Stimulated activated CD4-positive, alpha-beta T cell treated with anti-CD3 and anti-CD28 coated beads, TNF-alpha, amount 100 ng/mL, for 4 hours (primary cell): ENCODE measurements around the gene STPG3.

ENCODE experiments used
- DNase-seq, 3 experiments: peaks; one replicate each; pipeline ENCODE4 v3.0.0-alpha.2; 2020; ENCODE audit warnings: low read depth in 3 of 3

The STPG3 gene

DNA sequence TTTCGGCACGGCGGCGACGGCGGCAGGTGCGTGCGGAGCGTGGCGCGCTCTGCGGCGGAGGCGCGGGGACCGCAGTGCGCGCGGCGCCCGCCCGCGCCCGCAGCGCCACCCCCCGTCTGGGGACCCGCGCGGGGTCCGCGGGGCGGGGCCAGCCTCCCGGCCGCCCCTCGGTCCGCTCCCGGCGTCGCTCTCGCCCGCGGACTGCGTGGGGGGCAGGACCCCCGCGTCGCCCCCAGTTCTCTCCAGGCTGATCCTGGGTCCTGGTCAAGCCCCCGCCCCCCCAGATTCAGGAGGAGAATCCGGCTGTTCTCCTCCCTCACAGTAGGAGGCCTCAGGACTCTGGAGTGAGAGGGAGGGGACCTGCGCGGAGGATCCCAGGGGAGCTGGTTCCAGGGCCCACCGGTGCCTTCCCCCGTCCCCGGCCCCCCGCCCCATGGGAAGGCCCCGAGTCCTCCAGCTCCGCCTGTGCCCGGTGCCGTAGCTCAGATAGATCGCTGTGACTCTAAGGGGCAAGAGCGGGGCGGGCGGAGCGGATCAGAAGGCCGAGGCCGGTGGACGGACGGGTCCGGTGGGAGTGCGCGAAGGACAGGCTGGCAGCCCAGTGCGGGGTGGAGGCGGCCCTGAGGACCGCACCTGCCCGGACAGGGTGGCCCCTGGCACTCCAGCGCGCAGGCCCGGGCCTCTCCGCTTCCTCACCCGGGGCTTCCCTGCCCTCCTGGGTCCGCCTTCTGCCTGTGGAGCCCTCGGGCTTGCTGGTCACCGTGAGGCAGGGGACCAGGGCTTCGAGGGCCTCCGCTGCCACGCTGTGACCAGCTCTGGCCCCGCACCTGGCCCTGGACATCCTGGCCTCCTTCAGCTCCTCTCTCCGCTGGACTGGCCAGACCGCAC lies 28.7 kb upstream of the STPG3 start, which contains the start of gene RNF208:
TSS of gene RNF208 (minus strand) at position 51 of the 888 bp plus-strand sequence. CDS start 1,028 bp downstream, outside the sequence.
- DNase-seq = no peak

DNA sequence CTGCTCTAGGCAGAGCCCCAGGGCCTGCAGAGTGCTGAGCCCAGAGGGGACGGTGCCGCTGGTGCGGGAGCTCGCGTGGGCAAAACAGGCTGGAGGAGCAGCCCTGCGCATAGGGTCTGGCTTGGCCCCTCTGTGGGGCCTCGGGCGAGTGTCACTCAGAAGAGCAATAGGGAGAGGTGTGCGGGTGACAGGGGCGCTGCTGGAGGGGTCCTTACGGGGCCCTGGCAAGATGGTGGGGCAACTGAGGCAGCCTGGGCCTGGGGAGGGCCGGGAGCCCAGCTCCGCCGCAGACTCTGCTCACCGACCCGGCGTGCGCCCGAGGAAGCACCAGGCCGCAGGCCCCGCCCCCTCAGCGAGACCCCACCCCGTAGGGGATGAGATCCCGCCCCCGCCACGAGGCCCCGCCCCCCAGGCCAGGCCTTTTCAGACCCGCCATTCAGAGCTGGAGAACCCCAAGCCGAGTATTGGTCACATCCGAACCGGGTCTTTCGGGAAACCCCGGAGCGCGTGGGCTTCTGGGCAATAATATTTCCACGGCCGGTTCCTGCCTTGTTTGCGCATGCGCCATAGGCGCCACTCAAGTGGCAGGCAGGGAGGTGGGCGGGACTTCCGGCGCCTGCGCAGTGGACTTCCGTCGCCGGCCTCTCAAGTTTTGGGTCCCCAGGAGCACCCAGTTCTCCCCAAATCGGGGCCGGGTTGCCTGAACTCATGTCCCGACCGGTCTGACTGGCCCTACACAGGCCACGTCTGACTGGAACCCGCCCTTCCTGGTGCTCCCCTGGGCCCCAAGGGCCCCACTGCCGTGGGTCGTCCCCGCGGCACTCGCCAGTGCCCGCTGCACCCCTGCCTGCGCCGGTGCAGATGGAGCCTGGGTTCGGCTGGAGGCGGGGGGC lies 27.8 kb upstream of the STPG3 start:
- peak; percentile 98 to 99 (median 98) for DNase-seq

DNA sequence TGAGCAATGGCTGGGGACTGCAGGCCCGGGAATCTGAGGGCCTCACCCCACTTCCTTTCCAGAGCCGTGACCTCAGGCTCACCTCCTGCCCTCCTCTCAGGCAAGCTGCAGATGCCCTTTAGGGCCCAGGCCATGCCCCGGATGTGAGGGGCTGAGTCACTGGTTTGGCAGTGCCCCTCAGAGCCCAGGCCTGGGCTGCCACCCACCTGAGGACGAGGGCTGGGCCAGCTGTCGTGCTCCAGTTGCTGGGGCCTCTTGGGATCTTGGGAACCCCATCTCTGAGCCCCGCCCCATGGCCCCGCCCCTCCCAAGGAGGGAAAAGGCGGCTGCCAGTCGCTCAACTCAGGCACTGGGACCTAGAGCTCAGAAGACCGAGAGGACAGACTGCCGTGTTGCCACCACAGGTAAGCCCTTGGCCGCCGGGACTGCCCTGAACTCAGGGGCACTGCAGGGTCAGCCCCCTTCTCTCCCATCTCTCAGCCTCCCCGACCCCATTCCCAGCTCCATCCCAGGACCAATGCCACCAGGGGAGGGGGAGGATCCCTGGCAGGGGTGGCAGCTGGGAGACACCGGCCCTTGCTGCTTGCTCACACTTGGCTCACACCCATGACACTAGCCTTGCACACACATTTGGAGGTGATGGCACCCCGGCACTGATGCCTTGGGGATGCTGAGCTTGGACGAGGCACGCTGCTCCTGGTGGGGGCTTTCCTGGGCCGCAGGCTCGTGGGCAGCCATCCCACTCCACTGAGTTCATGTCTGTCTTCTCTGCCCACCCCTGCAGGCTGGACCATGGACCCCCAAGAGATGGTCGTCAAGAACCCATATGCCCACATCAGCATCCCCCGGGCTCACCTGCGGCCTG lies 26.0 kb upstream of the STPG3 start, which contains the start of gene CYSRT1:
TSS of gene CYSRT1 (plus strand) at position 345 of the 865 bp plus-strand sequence. CDS start at position 793, 448 bp downstream.
- DNase-seq = no peak

DNA sequence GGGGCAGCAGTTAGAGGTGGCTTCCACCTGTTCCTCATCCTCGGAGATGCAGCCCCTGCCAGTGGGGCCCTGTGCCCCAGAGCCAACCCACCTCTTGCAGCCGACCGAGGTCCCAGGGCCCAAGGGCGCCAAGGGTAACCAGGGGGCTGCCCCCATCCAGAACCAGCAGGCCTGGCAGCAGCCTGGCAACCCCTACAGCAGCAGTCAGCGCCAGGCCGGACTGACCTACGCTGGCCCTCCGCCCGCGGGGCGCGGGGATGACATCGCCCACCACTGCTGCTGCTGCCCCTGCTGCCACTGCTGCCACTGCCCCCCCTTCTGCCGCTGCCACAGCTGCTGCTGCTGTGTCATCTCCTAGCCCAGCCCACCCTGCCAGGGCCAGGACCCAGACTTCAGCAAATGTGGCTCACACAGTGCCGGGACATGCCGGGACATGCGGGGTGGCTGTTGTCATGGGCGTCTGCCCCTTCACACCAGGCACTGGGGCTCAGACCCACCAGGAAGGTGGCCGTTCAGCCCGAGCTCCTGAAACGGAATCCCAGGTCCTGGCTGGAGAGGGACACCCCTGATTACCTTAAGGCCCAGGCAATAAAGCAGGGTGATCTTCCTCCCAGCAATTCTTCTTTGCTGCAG lies 25.3 kb upstream of the STPG3 start:
- DNase-seq = no peak

DNA sequence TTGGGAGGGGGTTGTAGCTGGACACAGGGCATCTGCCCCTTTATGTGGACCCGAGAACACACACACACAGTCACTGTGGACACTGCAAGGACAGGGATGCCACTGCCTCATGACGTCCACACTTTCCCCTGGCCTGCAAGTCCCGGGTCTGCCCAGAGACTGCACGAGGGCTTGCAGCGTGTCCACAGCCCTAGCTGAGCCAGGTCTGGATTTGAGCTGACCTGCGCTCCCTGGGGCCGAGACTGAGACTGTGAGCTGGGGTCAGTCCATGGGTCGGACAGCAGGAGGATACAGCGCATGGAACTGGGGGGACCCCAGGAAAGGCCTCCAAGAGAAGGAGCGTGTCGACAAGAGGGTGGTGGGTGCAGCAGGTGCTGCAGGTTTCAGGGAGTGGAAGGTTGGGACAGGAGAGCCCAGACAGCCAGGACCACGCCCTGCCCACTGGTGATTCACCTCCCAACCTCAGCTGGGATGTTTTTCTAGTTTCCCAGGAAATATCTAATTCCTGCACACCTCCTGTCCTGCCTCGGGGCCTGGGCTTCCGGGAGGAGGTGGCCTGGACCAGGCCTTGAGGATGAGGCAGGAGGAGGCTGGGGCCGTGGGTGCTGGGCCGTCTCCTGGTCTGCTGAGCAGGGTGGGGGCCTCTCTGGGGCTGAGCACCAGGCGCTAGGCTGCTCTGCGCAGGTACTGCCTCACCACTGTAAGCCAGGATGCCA lies 24.6 kb upstream of the STPG3 start:
- no peak for DNase-seq

DNA sequence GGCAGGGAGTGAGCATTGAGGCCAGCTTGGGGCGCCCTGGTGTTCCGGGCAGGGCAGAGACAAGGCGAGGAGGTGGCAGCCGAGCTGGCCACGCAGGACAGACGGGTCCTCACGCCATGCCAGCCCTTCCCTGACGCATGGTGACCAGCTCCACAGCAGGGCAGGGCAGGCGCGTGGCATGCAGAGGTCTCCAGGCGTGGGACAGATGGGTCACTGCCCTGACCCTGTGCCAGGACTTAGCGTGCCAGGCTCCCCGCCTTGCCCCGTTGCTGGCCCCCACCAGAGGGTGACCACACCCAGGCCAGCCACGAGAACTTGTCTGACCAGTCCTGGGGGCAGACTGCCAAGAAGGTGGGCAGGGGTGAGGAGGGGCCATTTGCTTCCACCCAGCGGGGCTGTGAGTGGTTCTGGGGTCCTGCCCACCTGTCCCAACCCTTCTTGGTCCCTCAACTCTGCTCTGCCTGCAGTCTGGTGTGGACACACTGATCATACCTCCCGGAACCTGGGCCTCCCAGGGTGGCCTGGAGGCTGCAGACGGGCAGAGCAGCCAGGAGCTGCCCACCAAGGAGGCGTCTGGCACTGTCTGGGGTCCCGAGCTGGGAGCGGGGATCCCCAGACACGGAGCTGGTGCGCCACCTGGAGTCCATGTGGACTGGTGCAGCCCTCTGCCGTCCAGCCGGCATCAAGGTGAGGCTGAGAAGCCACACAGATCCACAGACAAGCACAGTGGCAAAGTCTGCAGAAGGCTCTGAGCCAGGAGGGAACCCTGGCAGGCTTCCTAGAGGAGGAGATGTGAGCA lies 23.8 kb upstream of the STPG3 start, which contains the start of gene RNF224:
TSS of gene RNF224 (plus strand) at position 449 of the 799 bp plus-strand sequence. CDS start 834 bp downstream, outside the sequence.
- DNase-seq = peak; percentile 65 to 71 (median 67)

DNA sequence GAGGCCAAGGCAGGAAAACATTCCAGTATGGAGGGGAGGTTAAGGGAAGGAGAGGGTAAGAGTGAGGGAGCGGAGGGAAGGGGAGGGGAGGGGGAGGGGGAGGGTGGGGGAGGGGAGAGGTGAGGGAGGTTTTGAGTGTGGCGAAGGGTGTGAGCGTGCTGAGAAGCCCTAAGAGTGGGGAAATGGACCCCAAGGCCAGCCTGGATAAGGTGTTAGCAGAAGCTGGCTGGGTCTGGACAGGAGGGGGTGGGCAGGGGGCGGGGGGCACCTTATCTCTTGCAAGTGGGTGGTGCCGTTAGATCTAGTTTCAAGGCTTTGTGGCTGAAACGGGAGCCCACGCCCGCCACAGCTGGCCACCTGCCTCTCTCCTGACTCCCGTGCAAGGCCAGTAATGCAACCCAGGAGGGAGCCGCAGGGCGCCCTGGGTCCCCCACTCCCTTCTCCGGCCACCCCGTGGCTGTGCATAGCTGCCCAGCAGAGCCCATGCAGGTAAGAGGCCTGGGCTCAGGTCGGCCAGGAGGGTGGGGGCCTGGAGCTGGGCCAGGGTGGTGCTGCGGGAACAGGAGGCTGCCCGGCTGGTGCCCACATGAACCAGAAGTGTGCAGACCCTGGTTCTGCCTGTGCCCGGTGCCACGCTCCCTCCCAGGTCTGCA lies 23.1 kb upstream of the STPG3 start:
- DNase-seq = no peak

DNA sequence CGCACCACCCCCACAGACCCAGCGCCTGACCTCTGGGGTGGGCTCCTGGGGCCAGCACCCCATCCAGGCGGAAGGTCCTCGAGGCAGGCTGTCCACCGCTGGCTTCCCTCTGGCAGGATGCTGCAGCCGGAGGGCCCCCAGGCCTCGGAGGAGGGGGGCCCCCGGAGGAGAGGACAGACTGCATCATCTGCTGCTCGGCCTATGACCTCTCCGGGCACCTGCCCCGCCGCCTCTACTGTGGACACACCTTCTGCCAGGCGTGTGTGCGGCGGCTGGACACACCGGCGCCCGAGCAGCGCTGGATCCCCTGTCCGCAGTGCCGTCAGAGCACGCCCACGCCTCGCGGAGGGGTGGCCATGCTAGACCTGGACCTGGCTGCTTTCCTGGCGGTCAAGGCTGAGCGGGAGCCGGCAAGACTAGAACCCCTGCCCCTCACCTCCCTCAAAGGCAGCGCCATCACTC lies 22.5 kb upstream of the STPG3 start:
- DNase-seq = no peak

DNA sequence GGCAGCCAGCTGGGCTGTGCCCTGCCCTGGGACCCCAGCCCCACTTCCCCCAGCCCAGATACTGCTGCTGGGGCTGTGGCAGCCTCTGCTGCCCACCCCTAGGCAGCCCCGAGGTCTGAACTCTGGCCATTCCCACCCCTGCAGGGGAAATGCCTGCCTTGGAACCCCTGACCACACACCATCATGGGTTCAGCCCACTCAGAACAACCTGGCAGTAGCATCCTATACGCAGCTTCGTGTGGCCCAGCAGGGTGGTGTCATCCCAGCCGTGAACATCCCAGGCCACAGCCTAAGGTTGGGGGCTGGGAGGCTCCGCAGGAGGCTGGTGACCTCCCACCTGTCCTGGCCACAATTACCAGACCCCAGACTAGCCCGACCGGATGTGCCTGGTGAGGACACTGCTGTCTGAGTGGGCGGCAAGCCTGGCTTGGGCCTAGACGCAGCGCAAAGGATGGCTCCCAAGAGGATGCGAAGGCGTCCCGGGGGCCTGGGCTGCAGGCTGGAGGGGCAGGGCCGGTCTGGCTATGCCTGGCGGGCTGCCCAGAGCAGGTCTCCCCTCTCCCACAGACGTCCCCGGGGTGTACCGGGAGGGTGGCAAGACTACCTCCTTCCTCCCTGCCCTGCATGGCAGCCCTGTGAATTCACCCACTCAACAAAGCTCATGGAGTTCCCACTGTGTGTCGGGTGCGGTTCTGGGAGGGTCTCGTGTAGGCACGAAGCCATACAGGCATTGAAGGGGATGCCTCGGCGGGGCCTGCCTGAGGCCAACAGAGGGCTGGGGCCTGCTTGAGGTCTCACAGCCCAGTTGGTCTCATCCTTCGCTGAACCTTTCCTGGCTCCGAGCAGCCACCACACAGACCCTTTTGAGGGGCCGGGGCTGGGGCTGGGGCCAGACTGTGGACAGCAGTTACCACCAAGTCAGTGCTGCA lies 21.9 kb upstream of the STPG3 start:
- DNase-seq = no peak

DNA sequence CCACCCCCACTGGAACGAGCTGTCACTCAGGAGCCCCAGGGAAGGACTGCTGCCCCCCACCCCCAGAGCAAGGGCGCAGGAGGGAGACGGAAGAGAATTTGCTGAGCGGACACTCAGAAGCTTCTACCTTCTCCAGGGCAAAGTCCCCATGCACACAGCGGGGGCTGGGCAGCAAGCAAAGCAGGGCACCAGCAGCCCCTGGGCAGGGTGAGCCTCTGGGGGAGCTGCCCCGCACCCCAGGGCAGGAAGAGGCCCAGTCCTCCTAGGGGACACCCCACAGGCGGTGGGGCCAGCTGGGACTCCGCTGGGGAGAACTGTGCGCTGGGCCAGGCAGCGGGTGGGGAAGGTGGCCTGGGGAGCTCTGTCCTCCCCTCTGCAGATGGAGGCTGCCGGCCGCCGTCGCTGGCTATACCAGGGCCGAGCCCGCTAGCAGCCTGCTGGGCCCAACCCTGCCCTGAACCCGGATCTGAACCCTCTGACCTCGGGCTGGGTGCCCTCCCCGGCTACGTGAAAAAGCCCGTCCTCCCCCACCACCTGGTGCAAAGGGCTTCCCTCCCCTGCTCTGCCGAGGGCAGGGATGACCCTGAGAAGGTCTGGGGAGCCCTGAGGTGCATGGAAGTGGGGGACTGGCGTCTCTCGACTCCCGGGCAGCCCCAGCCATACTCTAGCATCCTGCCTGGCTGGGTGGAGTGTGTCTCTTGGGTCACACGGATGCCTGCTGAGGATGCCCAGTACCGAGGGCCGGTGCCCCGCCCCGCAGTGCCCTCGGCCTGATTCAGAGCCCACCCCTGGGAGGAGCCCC lies 21.0 kb upstream of the STPG3 start:
- no peak for DNase-seq

DNA sequence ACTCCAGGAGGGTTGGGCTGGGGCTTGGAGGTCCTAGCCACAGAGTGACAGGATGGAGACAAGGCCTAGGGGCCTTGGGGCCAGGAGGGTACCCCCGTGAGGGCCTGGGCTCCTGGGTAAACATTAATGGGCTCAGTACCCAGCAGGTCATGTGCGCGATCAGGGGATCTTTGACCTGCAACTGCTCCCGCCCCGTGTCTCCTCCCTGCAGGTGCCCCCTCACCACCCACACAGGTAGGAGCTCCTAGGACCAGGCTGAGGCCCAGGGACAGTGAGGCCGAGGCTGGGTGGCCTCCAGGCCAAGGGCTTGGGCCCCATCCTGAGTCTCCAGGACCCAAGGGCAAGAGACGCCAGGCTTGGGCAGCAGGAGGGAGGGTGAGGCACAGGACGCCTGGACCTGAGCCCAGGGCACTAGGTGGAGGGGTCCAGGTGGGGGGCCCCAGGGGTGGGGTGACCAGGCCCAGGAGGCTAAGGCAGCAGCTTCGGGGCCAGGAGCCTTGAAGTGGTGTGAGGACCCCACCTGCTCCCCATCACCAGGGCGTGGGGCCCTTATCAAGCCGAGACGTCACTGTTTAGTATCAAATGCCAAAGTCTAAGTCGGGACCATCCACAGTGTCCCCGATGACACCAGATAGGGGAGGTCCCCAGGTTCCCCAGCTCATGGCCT lies 20.2 kb upstream of the STPG3 start, which contains the start of gene SLC34A3:
TSS of gene SLC34A3 (plus strand) at position 197 of the 667 bp plus-strand sequence. CDS start 802 bp downstream, outside the sequence.
- DNase-seq = no peak

DNA sequence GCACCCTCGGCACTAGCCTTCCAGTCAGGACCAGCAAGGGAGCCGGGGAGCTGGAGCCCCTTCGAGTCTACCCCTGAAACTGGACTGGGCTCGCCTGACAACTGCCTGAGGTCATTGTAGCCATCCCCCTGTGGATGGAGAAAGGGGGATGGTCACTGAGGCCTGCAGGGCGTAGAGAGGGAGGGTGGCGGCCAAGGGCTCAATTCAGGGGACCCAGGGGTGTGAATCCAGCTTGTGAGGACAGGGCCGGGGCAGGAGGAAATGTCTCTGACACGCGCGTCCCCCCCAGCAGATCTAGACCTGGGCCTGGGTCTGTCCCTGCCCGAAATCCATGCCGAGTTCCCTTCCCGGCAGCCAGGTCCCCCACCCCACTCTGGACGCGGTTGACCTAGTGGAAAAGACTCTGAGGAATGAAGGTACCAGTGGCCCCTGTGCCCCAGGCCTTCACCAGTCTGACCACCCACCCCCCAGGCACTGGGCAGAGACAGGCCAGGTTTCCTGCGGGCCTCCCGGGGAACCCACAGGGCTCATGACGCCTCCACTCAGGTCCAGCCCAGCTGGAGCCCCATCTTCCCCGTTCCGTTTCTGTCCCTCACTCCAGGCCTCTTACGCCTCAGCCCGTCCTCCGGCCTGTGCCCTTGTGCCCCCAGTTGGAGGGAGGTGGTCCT lies 19.6 kb upstream of the STPG3 start:
- DNase-seq = no peak

DNA sequence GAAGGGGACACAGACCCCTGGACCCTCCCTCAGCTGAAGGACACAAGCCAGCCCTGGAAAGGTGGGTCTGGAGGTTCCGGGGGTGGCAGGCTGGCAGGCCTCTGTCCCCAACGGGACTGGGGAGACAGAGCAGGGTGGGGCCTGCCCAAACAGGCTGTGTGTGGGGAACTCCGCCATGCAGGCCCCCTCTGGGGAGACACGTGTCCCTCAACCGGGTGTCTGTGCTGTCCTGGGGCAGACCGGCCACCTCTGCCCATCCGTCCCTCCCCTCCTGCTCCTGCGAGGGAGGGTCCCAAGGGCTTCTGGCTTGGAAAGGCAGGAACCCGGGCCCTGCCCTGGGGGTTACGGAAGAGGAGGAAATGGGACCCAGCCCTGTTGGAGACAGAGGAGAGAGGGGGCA lies 19.0 kb upstream of the STPG3 start:
- DNase-seq = no peak

DNA sequence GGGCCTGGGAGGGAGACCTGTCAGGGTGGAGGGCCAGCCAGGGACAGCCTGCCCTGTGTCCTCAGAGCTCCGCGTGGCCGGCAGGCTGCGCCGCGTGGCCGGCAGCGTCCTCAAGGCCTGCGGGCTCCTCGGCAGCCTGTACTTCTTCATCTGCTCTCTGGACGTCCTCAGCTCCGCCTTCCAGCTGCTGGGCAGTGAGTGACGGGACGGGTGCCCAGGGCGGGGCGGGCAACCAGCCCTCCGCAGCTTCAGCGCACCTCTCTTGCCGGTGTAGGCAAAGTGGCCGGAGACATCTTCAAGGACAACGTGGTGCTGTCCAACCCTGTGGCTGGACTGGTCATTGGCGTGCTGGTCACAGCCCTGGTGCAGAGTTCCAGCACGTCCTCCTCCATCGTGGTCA lies 18.6 kb upstream of the STPG3 start:
- no peak for DNase-seq
